Ovary (tissue), 9 donors: ENCODE results near the gene PPP1CA. TPM values are rescaled to one million over a fixed set of nuclear protein-coding genes. Genes with fewer than 3 reads are reported as not detected.
"Not testable (repeated sequence)": the region's sequence is repeated elsewhere in the genome, so short reads cannot be mapped to it uniquely, and the experiment has no call there.

Source experiments
- DNase-seq, 5 donors: peaks; one replicate each; pipeline ENCODE4 v3.0.0-alpha.2; 2019 to 2020
- H3K27ac ChIP-seq, 2 donors: fragments of 200-600 bp; one replicate each; pipeline versions ENCODE4 v1.5.1 to v1.8.0; 2019 to 2022
- H3K27me3 ChIP-seq: fragments of 200-600 bp; one replicate; pipeline ENCODE4 v1.8.0; 2022
- H3K36me3 ChIP-seq: fragments of 200-600 bp; sonication (generic); one replicate; pipeline ENCODE4 v1.5.1; 2019
- H3K4me1 ChIP-seq: one replicate; pipeline ENCODE4 v1.8.1; 2013; ENCODE audit warnings: mild to moderate bottlenecking, moderate library complexity; ENCODE audit not compliant: insufficient read depth
- H3K4me3 ChIP-seq: fragments of 200-600 bp; sonication (generic); one replicate; pipeline ENCODE4 v1.5.1; 2017
- H3K9me3 ChIP-seq, 2 donors: fragments of 200-600 bp in 1 of 2; sonication (generic) in 1 of 2; one replicate each; pipeline versions ENCODE4 v1.5.1 to v1.8.1; 2013 to 2019; ENCODE audit warnings: mild to moderate bottlenecking in 1 of 2, moderate library complexity in 1 of 2
- CTCF ChIP-seq, 3 donors: fragments of 450-650 bp in 2 of 3; fragments of 200-600 bp in 1 of 3; IDR thresholded peaks; one replicate each; pipeline versions ENCODE4 v1.5.1 to v1.8.0; 2016 to 2022; ENCODE audit warnings: antibody characterized with exemption in 3 of 3, mild to moderate bottlenecking in 1 of 3
- EP300 ChIP-seq: sonication (generic); formaldehyde crosslinking; IDR thresholded peaks from one replicate; pipeline ENCODE4 v1.6.1; 2017; ENCODE audit warnings: antibody characterized with exemption
- POLR2A ChIP-seq: fragments of 450-650 bp; IDR thresholded peaks from one replicate; pipeline ENCODE4 v1.6.1; 2017; ENCODE audit warnings: antibody characterized with exemption, mild to moderate bottlenecking, moderate library complexity
- WGBS, 3 donors: extraction: QIAGEN DNeasy Blood & Tissue Kit in 1 of 3; methylation state at CpG; one replicate each; pipeline versions ENCODE4 v1.1.5 to v1.1.7; 2013 to 2017; 5-methylcytosine and 5-hydroxymethylcytosine counted together
- intact Hi-C, 4 donors: fragments of 100-400 bp; cut with DNase I; formaldehyde crosslinking; loops; one replicate each; pipeline versions ENCODE4 v1.11.0 to v1.15.1; 2022 to 2023
- polyA plus RNA-seq, 2 donors: library from polyadenylated mRNA; stranded (reverse); fragments of 200-250 nt in 1 of 2; fragments of 350-450 nt in 1 of 2; fragmentation: Illumina TruSeq in 1 of 2; extraction: RNeasy Lipid Tissue Mini Kit (QIAGEN cat#74804) in 1 of 2; gene quantifications; one replicate each; pipeline ENCODE4 v1.2.3, GENCODE V29; 2013 to 2014
- total RNA-seq, 7 donors: library from RNA; depleted of rRNA in 2 of 7; stranded (reverse); fragments of >200 nt in 2 of 7; fragmentation: NEBNext Ultra II Directional in 3 of 7; extraction: Animal tissue kit (Norgen Biotek cat#: 25700) in 3 of 7; gene quantifications; one replicate each; pipeline versions ENCODE4 v1.1.0 to v1.2.4, GENCODE V29; 2016 to 2023
- donor health status: DM: no; HTN: no; CAD: no; lungs with moderate emphysema.
- donor health status: DM: no; HTN: no; CAD: no.
- donor health status: Bipolar disorder and iron deficiency.
- donor health status: DM: yes; HTN: yes; CAD: no.
- donor health status: DM: no; HTN: no; CAD: no.
- donor health status: DM: yes; HTN: yes; CAD: no.

PPP1CA gene
- total and polyA plus RNA-seq, 9 donors: 32.2 to 86.9 (median 54.9) TPM

GRCh38 chr11:67405196-67405567 is 3.5 kb upstream of the PPP1CA start:
- Histone ChIP-seq H3K36me3 (no peaks in the 10 kb centered on the region), H3K27me3 (no peaks in the 10 kb centered on the region), H3K27ac (no peak overlapping the region), H3K9me3 (no peaks in the 10 kb centered on the region), H3K4me1 (peaks cover 1% of the 10 kb centered on the region), H3K4me3 (no peak overlapping the region)
- TF ChIP-seq POLR2A: no peak
- no peak for TF ChIP-seq EP300
- TF ChIP-seq CTCF (IDR thresholded peaks at IDR 0.05): no peak
- WGBS, 3 donors: 78 to 91% (median 79%) methylated on average over 6 of the region's 6 CpGs
- no peak for DNase-seq
- intact Hi-C loops: loop anchor here in 1 of 4 donors (10.0 kb wide), 1 partner anchor 100 kb away; the partner anchor contains the start of genes CDK2AP2 and PITPNM1

- H3K4me1 ChIP-seq: peaks cover 1% of the 10 kb centered on the region
- whole genome bisulfite sequencing, 3 donors: 45 to 53% (median 49%) methylated on average over 13 of the region's 13 CpGs
- intact Hi-C loops: loop anchor here in 1 of 4 donors (10.0 kb wide), 1 partner anchor 100 kb away; the partner anchor contains the start of genes CDK2AP2 and PITPNM1
- H3K27me3 ChIP-seq: no peaks in the 10 kb centered on the region
- TF ChIP-seq CTCF (IDR thresholded peaks at IDR 0.05): no peak
- TF ChIP-seq EP300: no peak
- TF ChIP-seq POLR2A: no peak
- no peak overlapping the region for H3K27ac ChIP-seq
- no peak for DNase-seq
- no peak overlapping the region for H3K4me3 ChIP-seq
- no peaks in the 10 kb centered on the region for H3K9me3 ChIP-seq
- no peaks in the 10 kb centered on the region for H3K36me3 ChIP-seq
These were observed 3.0 kb upstream of the PPP1CA start for GRCh38 chr11:67404515-67405195.

DNA sequence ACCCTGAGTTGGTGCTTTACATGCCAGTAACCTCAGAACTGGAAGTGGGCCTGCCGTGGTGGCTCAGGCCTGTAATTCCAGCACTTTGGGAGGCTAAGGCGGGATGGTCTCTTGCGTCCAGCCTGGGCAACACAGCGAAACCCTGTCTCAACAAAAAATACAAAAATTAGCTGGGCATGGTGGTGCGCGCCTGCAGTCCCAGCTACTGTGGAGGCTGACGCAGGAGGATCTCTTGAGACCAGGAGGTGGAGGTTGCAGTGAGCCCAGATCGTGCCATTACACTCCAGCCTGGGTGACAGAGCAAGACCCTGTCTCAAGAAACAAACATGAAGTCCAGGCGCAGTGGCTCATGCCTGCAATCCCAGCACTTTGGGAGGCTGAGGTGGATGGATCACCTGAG is 1.4 kb upstream of the PPP1CA start:
- intact Hi-C loops: loop anchor here in 2 of 4 donors (1.0 to 10.0 kb wide), 2 partner anchors 66 to 102 kb away; partner anchors contain the start of genes CDK2AP2 (in 1 of the 2), PITPNM1 (in 1 of the 2) and TMEM134 (in 1 of the 2)
- H3K27ac ChIP-seq, H3K27me3 ChIP-seq, H3K4me3 ChIP-seq, H3K36me3 ChIP-seq, H3K9me3 ChIP-seq, H3K4me1 ChIP-seq, DNase-seq: not testable (repeated sequence)
- WGBS, 3 donors: 96 to 98% (median 97%) methylated on average over 9 of the region's 9 CpGs

DNA sequence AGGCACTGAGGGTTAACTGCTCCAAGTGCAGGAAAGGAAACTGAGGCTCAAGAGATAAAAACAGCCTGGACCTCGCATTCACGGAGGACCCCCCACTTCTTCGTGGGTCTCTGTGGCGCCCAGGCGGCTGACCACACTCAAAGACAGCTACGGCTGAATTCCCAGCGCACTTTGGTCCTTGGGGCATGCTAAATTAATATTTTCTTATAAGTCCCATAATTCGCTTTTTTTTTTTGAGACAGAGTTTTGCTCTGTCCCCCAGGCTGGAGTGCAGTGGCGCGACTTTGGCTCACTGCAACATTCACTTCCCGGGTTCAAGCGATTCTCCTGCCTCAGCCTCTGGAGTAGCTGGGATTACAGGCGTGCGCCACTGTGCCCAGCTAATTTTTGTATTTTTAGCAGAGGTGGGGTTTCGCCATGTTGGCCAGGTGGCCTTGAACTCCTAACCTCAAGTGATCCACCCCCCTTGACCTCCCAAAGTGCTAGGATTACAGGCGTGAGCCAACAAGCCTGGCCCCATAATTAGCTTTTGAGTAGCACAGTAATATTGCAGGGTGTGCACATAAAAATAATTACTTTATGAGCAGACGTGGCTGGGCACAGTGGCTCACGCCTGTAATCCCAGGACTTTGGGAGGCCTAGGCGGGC is 658 bp upstream of the PPP1CA start:
- intact Hi-C loops: loop anchor here in 1 of 4 donors (10.0 kb wide), 1 partner anchor 102 kb away; the partner anchor contains the start of genes CDK2AP2 and PITPNM1

DNA sequence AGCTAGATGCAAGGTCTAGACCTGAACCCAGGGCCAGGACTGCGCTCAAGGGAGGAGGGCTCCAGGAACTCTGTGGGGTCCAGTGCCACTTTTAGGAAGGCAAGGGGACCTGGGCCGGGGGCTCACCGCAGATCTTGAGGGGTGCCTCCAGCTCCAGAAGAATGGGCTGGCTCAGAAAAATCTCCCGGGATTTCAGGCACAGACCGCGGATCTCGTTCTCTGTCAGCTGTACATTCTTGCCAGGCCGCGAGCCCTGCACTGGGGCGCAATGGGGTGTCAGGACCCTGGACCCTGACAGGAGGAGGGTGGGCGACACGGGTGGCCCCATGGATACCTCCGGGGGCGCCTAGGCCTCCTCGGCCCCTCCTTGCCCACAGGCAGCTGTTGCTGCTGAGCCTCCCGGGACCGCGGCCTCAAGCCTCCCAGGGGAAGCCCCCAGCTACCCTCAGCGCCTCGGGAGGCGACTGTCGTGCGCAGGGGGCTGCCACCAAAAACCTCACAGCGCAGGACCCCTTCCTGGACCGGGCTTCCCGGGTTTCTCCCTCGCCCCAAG is 640 bp downstream of the PPP1CA start:
- no peak for DNase-seq
- 2 to 4% (median 2%) methylated on average over 24 to 27 of the region's 27 CpGs for WGBS, 3 donors
- H3K4me1 ChIP-seq: peaks cover 1% of the 10 kb centered on the region

More for the DNA sequence above, 658 bp upstream of the PPP1CA start:
- Histone ChIP-seq H3K4me3 (peak overlapping the region; percentile 29), H3K27ac (peak overlapping the region in 1 of 2 donors; percentile 41)
- H3K36me3 ChIP-seq, H3K27me3 ChIP-seq, H3K9me3 ChIP-seq, DNase-seq, H3K4me1 ChIP-seq: not testable (repeated sequence)
- 44 to 55% (median 45%) methylated on average over 19 of the region's 19 CpGs for WGBS, 3 donors

More for the DNA sequence above, 640 bp downstream of the PPP1CA start:
- no peaks in the 10 kb centered on the region for H3K9me3 ChIP-seq
- intact Hi-C loops: loop anchor here in 2 of 4 donors (1.0 to 10.0 kb wide), 3 partner anchors 42 to 106 kb away; partner anchors contain the start of genes CDK2AP2 (in 1 of the 2), CORO1B (in 1 of the 2) and PITPNM1 (in 1 of the 2)
- TF ChIP-seq POLR2A (no peak), CTCF (IDR thresholded peaks at IDR 0.05) (no peak), EP300 (no peak)
- H3K36me3 ChIP-seq: no peaks in the 10 kb centered on the region
- H3K4me3 ChIP-seq: peak overlapping the region; percentile 91
- no peaks in the 10 kb centered on the region for H3K27me3 ChIP-seq
- H3K27ac ChIP-seq: peak overlapping the region; percentile 19 to 86
